Type B pancreatic cell (in vitro differentiated cells): Measurements from ENCODE around the gene ZDHHC6. TPM values are rescaled to one million over a fixed set of nuclear protein-coding genes. Genes with fewer than 3 reads are reported as not detected.

ENCODE experiments used
- DNase-seq: peaks from one replicate; pipeline ENCODE4 v3.0.0; 2021; ENCODE audit warnings: mixed read lengths; ENCODE audit not compliant: unreplicated experiment; ENCODE audit errors: extremely low spot score
- H3K27ac Mint-ChIP-seq: 2 replicates; pipeline ENCODE4 v1.8.0; 2021; ENCODE audit warnings: mild to moderate bottlenecking, mixed read lengths
- H3K27me3 Mint-ChIP-seq: 2 replicates; pipeline ENCODE4 v1.8.0; 2021; ENCODE audit warnings: mixed read lengths
- H3K36me3 Mint-ChIP-seq: 2 replicates; pipeline ENCODE4 v1.8.0; 2021; ENCODE audit warnings: mixed read lengths
- H3K4me1 Mint-ChIP-seq: one replicate; pipeline ENCODE4 v1.8.0; 2021; ENCODE audit warnings: mixed read lengths; ENCODE audit not compliant: unreplicated experiment
- H3K4me3 Mint-ChIP-seq: 2 replicates; pipeline ENCODE4 v1.8.0; 2021; ENCODE audit warnings: mild to moderate bottlenecking, mixed read lengths
- H3K9me3 Mint-ChIP-seq: 2 replicates; pipeline ENCODE4 v1.8.0; 2021; ENCODE audit warnings: mixed read lengths
- total RNA-seq: library from RNA; stranded (reverse); gene quantifications from 2 replicates; pipeline ENCODE4 v1.2.1, GENCODE V29; 2021; ENCODE audit warnings: low replicate concordance
- TF ChIP-seq, protein P1 (sequence below): fragments of 200-600 bp; sonication (generic); conservative IDR thresholded peaks from 2 replicates; pipeline ENCODE4 v1.5.0; 2021; ENCODE audit warnings: antibody characterized with exemption, mild to moderate bottlenecking

The ZDHHC6 gene
- total RNA-seq, 1 donor from 2014 or later, result 42.2 TPM

DNA sequence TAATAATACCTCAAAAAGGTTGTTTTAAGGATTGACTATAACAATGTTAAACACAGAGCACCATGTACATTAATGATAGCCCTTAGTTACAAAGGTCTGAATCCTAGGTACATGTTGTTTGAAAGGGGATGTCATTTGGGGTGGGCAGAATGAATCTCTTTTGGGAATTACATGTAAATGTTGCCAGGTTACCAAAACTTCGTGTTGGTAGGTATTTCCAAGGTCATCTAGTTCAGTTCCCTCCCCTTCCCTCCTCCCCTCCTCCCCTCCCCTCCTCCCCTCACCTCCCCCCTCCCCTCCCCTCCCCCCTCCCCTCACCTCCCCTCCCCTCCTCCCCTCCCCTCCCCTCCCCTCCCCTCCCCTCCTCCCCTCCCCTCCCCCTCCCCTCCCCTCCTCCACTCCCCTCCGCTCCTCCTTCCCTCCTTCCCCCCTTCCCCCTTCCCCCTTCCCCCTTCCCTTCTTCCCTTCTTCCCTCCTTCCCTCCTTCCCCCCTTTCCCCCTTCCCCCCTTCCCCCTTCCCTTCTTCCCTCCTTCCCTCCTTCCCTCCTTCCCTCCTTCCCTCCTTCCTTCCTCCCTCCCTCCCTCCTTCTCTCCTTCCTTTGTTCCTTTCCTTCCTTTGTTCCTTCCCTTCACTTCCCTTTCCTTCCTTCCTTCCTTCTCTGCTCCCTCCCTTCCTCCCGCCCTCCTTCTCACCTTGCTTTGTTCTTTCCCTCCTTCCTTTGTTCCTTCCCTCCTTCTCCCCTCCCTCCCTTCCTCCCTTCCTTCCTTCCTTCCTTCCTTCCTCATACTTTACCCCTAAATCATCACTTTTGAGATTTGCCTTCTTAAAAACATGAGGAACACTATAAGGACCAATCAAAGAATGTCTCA lies 8.4 kb upstream of the ZDHHC6 start:
- Mint-ChIP-seq H3K36me3 (peaks cover 13% of the 10 kb centered on the region), H3K27me3 (no peaks in the 10 kb centered on the region), H3K9me3 (peaks cover 9% of the 10 kb centered on the region), H3K27ac (no peak overlapping the region), H3K4me3 (no peak overlapping the region), H3K4me1 (no peaks in the 10 kb centered on the region)
- DNase-seq, result no peak
- TF ChIP-seq, protein P1, sequence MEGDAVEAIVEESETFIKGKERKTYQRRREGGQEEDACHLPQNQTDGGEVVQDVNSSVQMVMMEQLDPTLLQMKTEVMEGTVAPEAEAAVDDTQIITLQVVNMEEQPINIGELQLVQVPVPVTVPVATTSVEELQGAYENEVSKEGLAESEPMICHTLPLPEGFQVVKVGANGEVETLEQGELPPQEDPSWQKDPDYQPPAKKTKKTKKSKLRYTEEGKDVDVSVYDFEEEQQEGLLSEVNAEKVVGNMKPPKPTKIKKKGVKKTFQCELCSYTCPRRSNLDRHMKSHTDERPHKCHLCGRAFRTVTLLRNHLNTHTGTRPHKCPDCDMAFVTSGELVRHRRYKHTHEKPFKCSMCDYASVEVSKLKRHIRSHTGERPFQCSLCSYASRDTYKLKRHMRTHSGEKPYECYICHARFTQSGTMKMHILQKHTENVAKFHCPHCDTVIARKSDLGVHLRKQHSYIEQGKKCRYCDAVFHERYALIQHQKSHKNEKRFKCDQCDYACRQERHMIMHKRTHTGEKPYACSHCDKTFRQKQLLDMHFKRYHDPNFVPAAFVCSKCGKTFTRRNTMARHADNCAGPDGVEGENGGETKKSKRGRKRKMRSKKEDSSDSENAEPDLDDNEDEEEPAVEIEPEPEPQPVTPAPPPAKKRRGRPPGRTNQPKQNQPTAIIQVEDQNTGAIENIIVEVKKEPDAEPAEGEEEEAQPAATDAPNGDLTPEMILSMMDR, result no peak

DNA sequence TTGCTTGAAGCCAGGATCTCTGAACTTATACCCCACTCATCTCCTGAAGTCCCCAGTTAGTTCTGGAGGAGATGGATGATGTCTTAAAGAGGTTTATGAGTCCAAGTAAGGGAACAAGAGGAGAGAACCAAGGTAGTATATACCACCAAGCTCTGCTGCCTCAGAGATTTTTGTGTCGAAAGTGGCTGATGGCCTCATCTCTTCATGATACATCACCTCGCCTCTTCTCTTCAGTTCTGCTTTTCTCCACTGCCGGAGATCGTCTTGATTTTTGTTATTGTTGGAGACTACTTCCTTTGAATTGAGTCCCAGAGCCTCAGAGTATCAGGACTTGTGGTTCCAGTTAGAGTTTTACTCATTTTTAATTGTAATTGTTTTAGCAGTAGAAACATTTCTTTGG lies 2.2 kb upstream of the ZDHHC6 start:
- peaks cover 5% of the 10 kb centered on the region for H3K9me3 Mint-ChIP-seq
- TF ChIP-seq, protein P1, result no peak
- H3K36me3 Mint-ChIP-seq, result peaks cover 16% of the 10 kb centered on the region
- DNase-seq, result no peak
- H3K4me3 Mint-ChIP-seq, result peak overlapping the region; percentile 96
- H3K4me1 Mint-ChIP-seq, result peaks cover 7% of the 10 kb centered on the region
- H3K27ac Mint-ChIP-seq, result peak overlapping the region; percentile 13
- H3K27me3 Mint-ChIP-seq, result no peaks in the 10 kb centered on the region

DNA sequence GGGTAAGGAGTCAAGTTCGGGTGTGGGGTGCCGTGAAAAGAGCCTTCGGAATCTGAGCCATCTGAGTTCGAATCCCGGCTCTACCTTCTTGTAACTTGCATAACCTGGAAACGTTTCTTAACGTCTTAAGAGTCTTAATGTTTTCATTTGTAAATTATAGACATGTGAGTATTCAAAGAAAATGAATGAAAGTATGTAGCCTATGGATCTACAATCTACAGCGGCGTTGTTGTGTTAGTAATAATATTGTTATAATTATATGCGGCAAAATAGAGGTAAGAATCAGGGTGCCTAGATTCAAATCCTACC lies 860 bp upstream of the ZDHHC6 start:
- TF ChIP-seq, protein P1, result no peak
- Mint-ChIP-seq H3K36me3 (peaks cover 10% of the 10 kb centered on the region), H3K9me3 (no peaks in the 10 kb centered on the region), H3K4me3 (peak overlapping the region; percentile 96), H3K4me1 (peaks cover 7% of the 10 kb centered on the region), H3K27me3 (no peaks in the 10 kb centered on the region), H3K27ac (peak overlapping the region; percentile 91)
- no peak for DNase-seq

DNA sequence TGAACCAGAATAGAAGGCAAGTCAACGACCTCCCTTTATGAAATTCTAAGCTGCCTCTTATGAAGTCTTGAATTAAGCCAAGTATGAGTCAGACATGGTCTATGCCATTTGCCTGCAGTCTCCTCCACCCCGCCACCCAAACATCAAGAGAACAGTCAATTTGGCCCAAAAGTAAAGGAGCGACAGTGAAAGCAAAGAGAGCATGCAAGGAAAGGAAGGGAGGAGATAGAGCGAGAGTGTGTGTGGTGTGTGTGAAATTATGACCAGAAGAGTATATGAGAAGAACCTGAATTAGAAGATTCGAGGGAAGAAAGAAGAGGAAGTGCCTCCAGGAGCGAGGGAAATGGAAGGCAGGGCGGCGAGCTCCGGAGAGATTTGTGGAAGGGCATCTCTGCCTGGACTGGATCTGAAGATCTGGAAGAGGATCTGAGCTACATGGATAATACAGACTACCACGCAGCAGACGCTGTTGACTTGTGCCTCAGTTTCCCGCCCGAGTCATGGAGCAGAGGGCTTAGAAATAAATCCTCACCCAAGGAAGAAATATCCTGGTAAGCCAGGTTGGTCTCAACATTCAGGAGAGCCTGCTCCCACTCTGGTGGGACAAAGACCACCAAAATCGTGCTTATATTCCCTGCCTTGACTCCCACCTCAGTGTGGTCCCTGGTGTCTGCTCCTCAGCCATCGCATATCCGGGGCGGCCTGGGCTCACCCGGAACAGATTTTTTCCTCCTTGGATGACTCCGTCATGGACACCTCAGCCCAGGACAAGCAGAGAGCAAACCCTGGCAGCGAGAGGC lies 459 bp downstream of the ZDHHC6 start:
- Mint-ChIP-seq H3K27ac (peak overlapping the region; percentile 91), H3K4me1 (peaks cover 7% of the 10 kb centered on the region), H3K9me3 (no peaks in the 10 kb centered on the region), H3K4me3 (peak overlapping the region; percentile 96), H3K27me3 (no peaks in the 10 kb centered on the region), H3K36me3 (peaks cover 9% of the 10 kb centered on the region)
- TF ChIP-seq, protein P1, result no peak
- no peak for DNase-seq

DNA sequence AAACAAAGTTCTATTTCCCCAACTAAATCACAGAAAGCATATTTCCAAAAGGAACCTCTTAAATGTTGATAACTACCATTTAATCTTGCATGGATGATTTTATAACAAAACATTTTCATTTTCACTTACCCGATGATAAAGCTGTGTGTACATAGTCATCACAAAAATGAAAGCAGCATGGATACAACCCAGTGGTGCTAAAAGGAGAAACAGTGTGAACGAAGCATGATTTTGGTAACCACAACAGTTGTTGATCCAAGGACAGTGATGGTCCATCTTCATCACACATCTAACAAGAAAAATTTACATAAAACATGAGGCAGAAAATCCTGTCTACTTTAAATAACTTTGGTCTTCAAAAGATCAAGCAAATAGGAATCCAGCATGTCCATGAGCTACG lies 4.7 kb downstream of the ZDHHC6 start:
- H3K36me3 Mint-ChIP-seq, result peaks cover 9% of the 10 kb centered on the region
- no peaks in the 10 kb centered on the region for H3K9me3 Mint-ChIP-seq
- no peaks in the 10 kb centered on the region for H3K27me3 Mint-ChIP-seq
- TF ChIP-seq, protein P1, result no peak
- DNase-seq, result no peak
- no peaks in the 10 kb centered on the region for H3K4me1 Mint-ChIP-seq
- H3K4me3 Mint-ChIP-seq, result no peak overlapping the region
- H3K27ac Mint-ChIP-seq, result no peak overlapping the region
